MM.1S (cell line): ENCODE data around the gene POU2AF2.

ENCODE experiments used
- CTCF ChIP-seq: fragments of 300-600 bp; sonication (generic); IDR thresholded peaks from 2 replicates; pipeline ENCODE4 v1.5.1; 2016; ENCODE audit warnings: antibody characterized with exemption, low read length, mixed read lengths
- EZH2 ChIP-seq: fragments of 300-600 bp; sonication (generic); optimal IDR thresholded peaks from 2 replicates; pipeline ENCODE3; 2017; ENCODE audit warnings: low read depth, mild to moderate bottlenecking, antibody characterized with exemption, low read length, mixed read lengths
- EZH2phosphoT487 ChIP-seq: fragments of 300-600 bp; sonication (generic); IDR thresholded peaks from 2 replicates; pipeline ENCODE4 v1.6.1; 2018; ENCODE audit warnings: antibody characterized with exemption, low read length

- TF ChIP-seq CTCF (no peak), EZH2 (no peak), EZH2phosphoT487 (no peak)
Observed at GRCh38 chr11:111320728-111321568, 75.4 kb downstream of the POU2AF2 start.
